ENCODE data around the gene DST.
A peak's percentile ranks its signal among the peaks of the same experiment; 100 is the strongest.

GRCh38 chr6:56540232-56541029 lies 102.3 kb downstream of the DST start:
- TF ChIP-seq CTCF (IDR thresholded peaks at IDR 0.05) = peak in 1 of 4 experiments; percentile 15
- TF ChIP-seq POLR2A (IDR thresholded peaks at IDR 0.05) = no peak
